Smooth muscle cell (in vitro differentiated cells): Measurements from ENCODE around the gene EN2. TPM values are rescaled to one million over a fixed set of nuclear protein-coding genes. Genes with fewer than 3 reads are reported as not detected.

Experiments
- DNase-seq: peaks from one replicate; lab custom pipeline; 2025; ENCODE audit not compliant: unreplicated experiment; lab: John Stamatoyannopoulos, UW
- H2AFZ ChIP-seq: fragments of 200-600 bp; sonication (generic); 2 replicates; pipeline ENCODE4 v1.6.0; 2016; ENCODE audit warnings: antibody characterized with exemption, low read depth, mild to moderate bottlenecking
- H3F3A ChIP-seq: fragments of 200-600 bp; sonication (generic); 2 replicates; pipeline ENCODE4 v1.6.0; 2017; ENCODE audit warnings: antibody characterized with exemption, low read depth
- H3K27ac ChIP-seq: fragments of 200-600 bp; sonication (generic); 2 replicates; pipeline ENCODE4 v1.5.1; 2016; ENCODE audit warnings: low read depth, mild to moderate bottlenecking
- H3K27me3 ChIP-seq: fragments of 200-600 bp; sonication (generic); 2 replicates; pipeline ENCODE4 v1.6.1; 2016; ENCODE audit warnings: low read depth, mild to moderate bottlenecking
- H3K36me3 ChIP-seq: fragments of 200-600 bp; sonication (generic); 2 replicates; pipeline ENCODE4 v1.5.1; 2016; ENCODE audit warnings: low read depth
- H3K4me1 ChIP-seq: fragments of 200-600 bp; sonication (generic); 2 replicates; pipeline ENCODE4 v1.5.1; 2016; ENCODE audit warnings: low read depth
- H3K4me2 ChIP-seq: fragments of 200-600 bp; sonication (generic); 2 replicates; pipeline ENCODE4 v1.6.0; 2016; ENCODE audit warnings: mild to moderate bottlenecking
- H3K4me3 ChIP-seq: fragments of 200-600 bp; sonication (generic); 2 replicates; pipeline ENCODE4 v1.5.1; 2016; ENCODE audit warnings: mild to moderate bottlenecking
- H3K79me2 ChIP-seq: fragments of 200-600 bp; sonication (generic); 2 replicates; pipeline ENCODE4 v1.6.0; 2016; ENCODE audit warnings: low read depth, mild to moderate bottlenecking
- H3K9ac ChIP-seq: fragments of 200-600 bp; sonication (generic); 2 replicates; pipeline ENCODE4 v1.6.0; 2016; ENCODE audit warnings: low read depth
- H3K9me3 ChIP-seq: fragments of 200-600 bp; sonication (generic); replicated peaks from 2 replicates; pipeline ENCODE4 v1.5.1; 2016; ENCODE audit warnings: low read depth
- H4K20me1 ChIP-seq: fragments of 200-600 bp; sonication (generic); 2 replicates; pipeline ENCODE4 v1.6.0; 2016; ENCODE audit warnings: low read depth
- WGBS: methylation state at CpG from one replicate; pipeline ENCODE4 v1.1.7; 2016; ENCODE audit warnings: low lambda C conversion rate; 5-methylcytosine and 5-hydroxymethylcytosine counted together
- polyA plus RNA-seq: library from polyadenylated mRNA; unstranded; fragments of >200 nt; fragmentation: Nextera tagmentation; extraction: Ambion mirVana; gene quantifications from 2 replicates; pipeline ENCODE4 v1.2.1, GENCODE V29; 2016
- total RNA-seq: library from RNA; depleted of rRNA; stranded (reverse); fragments of >200 nt; gene quantifications from 2 replicates; pipeline ENCODE4 v1.2.3, GENCODE V29; 2014
- TF ChIP-seq, protein P1 (sequence below): fragments of 200-600 bp; sonication (generic); IDR thresholded peaks from 2 replicates; pipeline ENCODE4 v1.5.1; 2017; ENCODE audit warnings: borderline replicate concordance, mild to moderate bottlenecking, antibody characterized with exemption; ENCODE audit not compliant: insufficient read depth, poor library complexity, severe bottlenecking

EN2 gene
- total and polyA plus RNA-seq, 2 experiments from 2014 or later = not detected

DNA sequence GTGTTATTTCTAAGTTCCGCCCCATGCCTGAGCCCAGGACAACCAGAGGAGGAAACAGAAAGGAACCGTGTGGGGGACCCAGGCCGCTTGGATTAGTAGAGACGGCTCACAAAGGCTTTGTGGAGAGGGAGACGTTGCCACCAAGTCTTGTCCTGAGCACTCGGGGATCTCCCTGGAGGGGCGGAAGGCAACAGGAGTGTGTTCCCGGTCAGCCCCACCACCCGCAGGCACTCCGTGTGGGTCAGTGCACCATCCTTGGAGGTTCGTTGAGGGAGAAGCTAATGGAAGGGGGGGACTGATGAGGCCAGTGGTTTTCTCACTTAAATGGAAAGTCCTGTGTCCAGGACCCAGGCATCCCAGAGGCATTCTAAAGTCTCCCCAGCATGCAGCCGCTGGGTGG is 26.7 kb upstream of the EN2 start:
- Histone ChIP-seq H3K36me3 (no peaks in the 10 kb centered on the region), H3K79me2 (no peaks in the 10 kb centered on the region)
- 91% methylated on average over 12 of the region's 12 CpGs for WGBS

DNA sequence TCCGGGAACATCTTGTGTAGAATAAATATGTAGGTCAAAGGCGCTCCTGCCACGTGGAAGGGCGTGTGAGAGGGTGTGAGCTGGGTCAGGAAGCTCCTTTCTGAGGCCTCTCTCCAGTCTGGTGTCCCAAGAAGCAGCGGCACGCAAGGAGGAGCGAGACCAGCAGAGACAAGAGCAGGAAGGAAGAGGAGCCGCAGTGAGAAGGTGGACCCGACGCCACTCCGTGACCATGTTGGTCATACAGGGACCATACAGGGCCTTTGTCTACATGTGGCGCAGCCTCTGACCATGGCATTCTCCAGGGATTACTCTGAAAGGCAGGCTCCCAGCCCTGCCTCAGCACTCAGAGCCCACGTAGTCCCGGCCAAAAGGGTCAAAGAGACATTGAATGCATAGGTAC is 26.2 kb upstream of the EN2 start:
- H3F3A ChIP-seq = no peaks in the 10 kb centered on the region
- no peaks in the 10 kb centered on the region for H3K79me2 ChIP-seq
- WGBS = 90% methylated on average over 14 of the region's 14 CpGs
- no peak overlapping the region for H3K9ac ChIP-seq
- peaks cover 74% of the 10 kb centered on the region for H3K27me3 ChIP-seq
- H4K20me1 ChIP-seq = no peaks in the 10 kb centered on the region
- no peak overlapping the region for H3K4me2 ChIP-seq
- H3K9me3 ChIP-seq = no peaks in the 10 kb centered on the region
- no peak overlapping the region for H2AFZ ChIP-seq
- no peak overlapping the region for H3K27ac ChIP-seq
- H3K4me1 ChIP-seq = no peaks in the 10 kb centered on the region
- TF ChIP-seq, protein P1, sequence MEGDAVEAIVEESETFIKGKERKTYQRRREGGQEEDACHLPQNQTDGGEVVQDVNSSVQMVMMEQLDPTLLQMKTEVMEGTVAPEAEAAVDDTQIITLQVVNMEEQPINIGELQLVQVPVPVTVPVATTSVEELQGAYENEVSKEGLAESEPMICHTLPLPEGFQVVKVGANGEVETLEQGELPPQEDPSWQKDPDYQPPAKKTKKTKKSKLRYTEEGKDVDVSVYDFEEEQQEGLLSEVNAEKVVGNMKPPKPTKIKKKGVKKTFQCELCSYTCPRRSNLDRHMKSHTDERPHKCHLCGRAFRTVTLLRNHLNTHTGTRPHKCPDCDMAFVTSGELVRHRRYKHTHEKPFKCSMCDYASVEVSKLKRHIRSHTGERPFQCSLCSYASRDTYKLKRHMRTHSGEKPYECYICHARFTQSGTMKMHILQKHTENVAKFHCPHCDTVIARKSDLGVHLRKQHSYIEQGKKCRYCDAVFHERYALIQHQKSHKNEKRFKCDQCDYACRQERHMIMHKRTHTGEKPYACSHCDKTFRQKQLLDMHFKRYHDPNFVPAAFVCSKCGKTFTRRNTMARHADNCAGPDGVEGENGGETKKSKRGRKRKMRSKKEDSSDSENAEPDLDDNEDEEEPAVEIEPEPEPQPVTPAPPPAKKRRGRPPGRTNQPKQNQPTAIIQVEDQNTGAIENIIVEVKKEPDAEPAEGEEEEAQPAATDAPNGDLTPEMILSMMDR = no peak
- no peak for DNase-seq
- H3K36me3 ChIP-seq = no peaks in the 10 kb centered on the region
- no peak overlapping the region for H3K4me3 ChIP-seq

More for the DNA sequence above, 26.7 kb upstream of the EN2 start:
- no peak overlapping the region for H3K27ac ChIP-seq
- no peaks in the 10 kb centered on the region for H3F3A ChIP-seq
- no peaks in the 10 kb centered on the region for H4K20me1 ChIP-seq
- no peak for DNase-seq
- no peak overlapping the region for H2AFZ ChIP-seq
- no peaks in the 10 kb centered on the region for H3K4me1 ChIP-seq
- H3K9me3 ChIP-seq = no peaks in the 10 kb centered on the region
- H3K4me2 ChIP-seq = no peak overlapping the region
- TF ChIP-seq, protein P1 = no peak
- H3K4me3 ChIP-seq = no peak overlapping the region
- peaks cover 74% of the 10 kb centered on the region for H3K27me3 ChIP-seq
- no peak overlapping the region for H3K9ac ChIP-seq

DNA sequence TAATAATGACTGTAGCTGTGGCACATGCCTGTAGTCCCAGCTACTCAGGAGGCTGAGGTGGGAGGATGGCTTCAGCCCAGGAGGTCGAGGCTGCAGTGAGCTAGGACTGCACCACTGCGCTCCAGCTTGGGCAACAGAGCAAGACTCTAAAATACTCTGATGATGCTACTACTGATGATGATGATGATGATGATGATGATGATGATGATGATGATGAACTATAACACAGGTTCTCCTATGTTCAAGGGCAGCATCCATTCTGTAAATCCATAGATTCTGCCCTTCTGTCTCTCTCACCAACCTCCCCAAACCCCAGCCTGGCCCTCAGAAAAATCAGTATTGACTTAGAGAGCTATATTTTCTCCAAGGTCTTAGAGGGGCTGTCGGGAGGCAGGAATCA is 22.8 kb upstream of the EN2 start:
- Histone ChIP-seq H4K20me1 (no peaks in the 10 kb centered on the region), H3F3A (no peaks in the 10 kb centered on the region), H3K9me3 (no peaks in the 10 kb centered on the region), H3K9ac (no peak overlapping the region), H3K27me3 (peaks cover 78% of the 10 kb centered on the region), H3K4me3 (no peak overlapping the region), H3K79me2 (no peaks in the 10 kb centered on the region), H3K4me2 (no peak overlapping the region), H2AFZ (no peak overlapping the region), H3K27ac (no peak overlapping the region), H3K4me1 (no peaks in the 10 kb centered on the region), H3K36me3 (no peaks in the 10 kb centered on the region)
- WGBS = 88% methylated on average over 3 of the region's 3 CpGs
- TF ChIP-seq, protein P1 = no peak
- DNase-seq = no peak

DNA sequence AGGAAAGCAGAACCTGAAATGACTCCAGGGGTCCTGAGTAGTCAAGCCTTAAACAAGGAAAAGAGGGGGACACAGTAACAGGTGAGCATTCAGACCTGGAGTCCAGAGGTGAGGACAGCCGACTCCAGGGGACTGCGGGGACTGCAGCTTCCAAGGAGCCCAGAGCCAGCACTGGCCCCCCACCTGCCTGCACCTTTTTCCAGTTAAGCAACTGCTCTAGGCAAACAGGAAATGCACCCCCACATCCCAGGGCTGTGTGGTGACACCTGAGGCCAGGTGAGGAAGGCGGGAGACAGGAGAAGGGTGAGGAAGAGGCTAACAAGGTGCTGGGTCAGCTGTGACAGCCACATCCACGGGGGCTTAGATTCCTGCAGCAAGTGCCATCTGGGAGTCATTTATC is 20.1 kb upstream of the EN2 start:
- Histone ChIP-seq H3K9me3 (no peaks in the 10 kb centered on the region), H3K27ac (no peak overlapping the region), H4K20me1 (no peaks in the 10 kb centered on the region), H2AFZ (no peak overlapping the region), H3K4me3 (no peak overlapping the region), H3K9ac (no peak overlapping the region), H3F3A (no peaks in the 10 kb centered on the region), H3K4me1 (no peaks in the 10 kb centered on the region), H3K79me2 (no peaks in the 10 kb centered on the region), H3K36me3 (no peaks in the 10 kb centered on the region), H3K27me3 (peaks cover 81% of the 10 kb centered on the region), H3K4me2 (no peak overlapping the region)
- TF ChIP-seq, protein P1 = no peak
- WGBS = 85% methylated on average over 4 of the region's 4 CpGs
- DNase-seq = no peak
